HG03575 (cell line): Measurements from ENCODE around the gene EPN2.
"Not testable (repeated sequence)": the region's sequence is repeated elsewhere in the genome, so short reads cannot be mapped to it uniquely, and the experiment has no call there.

Source experiments
- ATAC-seq: cut with Tn5 transposase; IDR thresholded peaks from one replicate; pipeline ENCODE4 v1.9.1; 2021; ENCODE audit not compliant: unreplicated experiment, insufficient number of reproducible peaks, low FRiP score; ENCODE audit errors: extremely low read depth

EPN2 gene

DNA sequence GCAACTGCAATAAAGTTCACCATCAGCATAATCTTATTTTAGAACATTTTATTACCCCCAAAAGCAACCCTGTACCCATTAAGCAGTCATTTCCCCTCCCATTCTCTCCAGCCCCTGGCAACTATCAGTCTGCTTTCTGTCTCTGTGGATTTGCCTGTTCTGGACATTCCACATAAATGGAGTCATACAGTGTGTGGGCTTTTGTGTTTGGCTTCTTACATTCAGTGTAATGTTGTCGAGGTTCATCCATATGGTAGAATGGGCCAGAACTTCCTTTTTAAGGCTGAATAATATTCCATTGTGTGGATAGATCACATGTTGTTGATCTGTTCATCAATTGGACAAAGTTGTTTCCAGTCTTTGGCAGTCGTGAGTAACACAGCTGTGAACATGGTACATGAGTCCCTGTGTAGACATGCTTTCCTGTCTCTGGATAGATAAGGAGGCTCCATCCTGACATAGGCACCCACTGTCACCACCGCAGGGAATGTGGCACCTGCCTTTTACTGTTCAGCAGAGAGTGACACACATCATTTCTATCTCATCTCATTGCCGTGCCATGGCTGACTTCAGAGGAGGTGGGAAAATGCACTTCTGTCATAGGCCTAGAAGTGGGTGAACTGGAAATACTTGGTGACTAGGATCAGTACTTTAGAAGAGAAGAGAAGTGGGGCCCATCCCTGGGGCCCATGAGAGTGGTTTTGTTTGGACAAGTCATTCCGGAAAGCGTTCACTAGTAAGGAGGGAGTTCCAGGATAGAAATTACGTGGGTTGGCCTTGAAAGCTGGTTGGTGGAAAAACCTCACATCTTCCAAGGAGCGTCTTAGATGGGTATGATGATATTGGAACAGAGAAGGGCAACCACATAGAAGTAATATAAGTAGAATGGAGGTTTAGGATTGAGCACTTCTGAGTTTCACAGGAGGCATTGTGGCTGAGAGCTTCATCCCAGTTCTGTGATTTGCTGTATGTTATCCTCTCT lies 25.8 kb downstream of the EPN2 start:
- ATAC-seq = no peak

DNA sequence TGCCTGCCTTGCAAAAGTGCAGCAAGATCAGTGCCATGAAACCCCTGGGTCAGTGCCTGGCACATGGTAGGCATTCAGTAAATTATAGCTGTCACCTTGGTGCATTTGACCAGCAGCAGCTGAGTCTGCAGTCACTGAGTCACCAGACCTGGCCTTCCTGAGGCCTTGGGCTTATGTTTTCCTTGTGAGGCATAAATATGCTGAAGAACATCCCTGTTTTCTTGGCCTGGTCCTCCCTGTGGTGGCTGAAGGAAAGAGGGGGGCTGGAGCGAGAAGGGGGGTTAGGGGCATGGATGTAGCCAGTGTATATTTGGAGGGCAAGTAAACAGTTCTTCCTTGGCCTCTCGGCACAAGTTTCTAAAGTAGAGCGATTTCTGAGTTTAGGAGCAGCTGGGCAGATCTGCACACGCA lies 26.5 kb downstream of the EPN2 start:
- ATAC-seq = no peak

DNA sequence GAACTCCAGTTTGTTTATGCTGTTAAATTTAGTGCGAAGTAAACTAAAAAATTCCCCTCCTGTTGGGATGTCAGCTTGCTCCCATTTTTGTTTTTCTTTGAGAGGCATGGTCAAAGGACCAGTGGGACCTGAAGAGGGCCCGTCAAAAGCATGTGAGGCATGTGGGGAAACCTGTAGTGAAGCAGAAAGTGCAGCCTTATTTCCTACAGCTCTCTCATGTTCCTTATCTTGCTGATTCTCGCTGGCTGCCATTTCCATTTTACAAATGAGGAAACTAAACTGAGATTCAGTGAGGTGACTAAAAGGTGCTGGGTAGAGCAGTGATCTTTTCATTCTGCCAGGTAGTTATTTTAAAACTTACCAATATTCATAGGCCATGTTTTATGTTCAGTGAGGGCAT lies 27.1 kb downstream of the EPN2 start:
- ATAC-seq = no peak

DNA sequence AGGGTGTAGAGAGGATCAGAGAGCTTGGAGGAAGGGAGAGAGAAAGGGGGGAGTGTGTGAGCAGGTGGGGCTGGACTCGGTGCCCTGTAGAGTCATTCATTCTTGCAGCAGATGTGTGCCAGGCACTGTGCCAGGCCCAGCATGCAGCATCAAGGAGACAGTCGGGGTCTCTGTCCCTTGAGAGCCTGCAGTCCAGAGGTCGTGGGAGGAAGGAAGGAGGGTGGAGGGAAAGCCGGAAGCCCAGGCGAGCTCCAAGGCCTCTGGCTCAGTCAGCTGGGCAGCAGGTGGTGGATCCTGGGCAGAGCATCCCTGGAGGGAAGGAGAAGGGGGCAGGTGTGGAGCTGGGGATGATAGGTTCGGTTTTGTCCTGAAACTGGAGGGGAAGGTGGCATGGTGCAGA lies 27.5 kb downstream of the EPN2 start:
- no peak for ATAC-seq

DNA sequence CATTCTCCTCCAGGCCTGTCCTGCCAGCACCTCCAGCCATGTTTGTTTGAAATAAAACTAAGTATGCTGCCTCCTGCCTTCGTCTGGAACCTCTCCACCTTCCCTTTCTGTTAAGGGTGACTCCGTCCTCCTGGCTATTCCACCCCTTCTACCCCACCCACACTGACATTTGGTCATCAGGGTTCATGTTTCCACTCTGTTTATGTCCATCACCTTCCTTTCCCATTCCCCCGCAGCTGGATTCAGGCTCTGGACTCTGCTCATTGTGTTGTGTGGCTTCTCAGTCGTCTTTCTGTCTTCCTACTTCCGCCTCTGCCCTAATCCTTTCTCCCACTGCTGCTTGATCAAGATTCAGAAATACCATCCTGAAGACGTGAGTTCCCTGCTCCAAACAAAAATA lies 28.6 kb downstream of the EPN2 start:
- no peak for ATAC-seq

DNA sequence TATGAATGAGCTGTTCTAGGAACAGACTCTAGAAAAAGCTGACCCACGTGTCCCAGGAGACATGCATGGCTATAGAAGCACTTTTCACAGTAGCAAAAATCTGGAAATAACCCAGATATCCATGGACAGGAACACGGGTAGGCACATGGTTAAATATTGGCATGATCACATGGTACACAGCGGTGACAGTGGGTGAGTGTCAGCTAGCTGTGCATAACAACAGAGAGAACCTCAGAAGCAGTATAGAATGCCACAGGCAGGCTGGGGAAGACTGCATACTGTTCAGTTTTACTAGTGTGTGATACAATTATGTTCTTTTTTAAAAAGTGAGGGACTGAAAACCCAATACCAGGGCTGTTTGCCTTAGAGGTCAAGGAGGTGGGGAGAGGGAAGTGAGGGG lies 31.4 kb downstream of the EPN2 start:
- no peak for ATAC-seq

DNA sequence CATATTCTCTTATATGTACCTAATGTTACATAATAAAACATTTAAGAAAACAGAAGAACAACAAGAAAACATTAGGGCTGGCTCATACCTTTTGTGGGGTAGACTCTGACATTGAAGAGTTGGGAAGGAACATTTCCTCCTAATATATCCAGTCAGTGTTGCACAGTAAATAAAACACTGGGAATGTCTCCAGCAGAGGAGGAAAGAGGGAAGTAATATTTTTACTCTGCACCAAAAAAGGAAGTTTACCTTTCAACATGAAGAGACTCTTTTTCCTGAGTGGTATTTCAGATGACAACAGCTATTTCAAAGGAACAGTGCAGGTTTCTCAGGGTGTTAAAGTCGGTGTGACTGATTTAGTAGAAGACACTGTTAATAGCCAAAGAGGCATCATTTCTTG lies 31.9 kb downstream of the EPN2 start:
- no peak for ATAC-seq

DNA sequence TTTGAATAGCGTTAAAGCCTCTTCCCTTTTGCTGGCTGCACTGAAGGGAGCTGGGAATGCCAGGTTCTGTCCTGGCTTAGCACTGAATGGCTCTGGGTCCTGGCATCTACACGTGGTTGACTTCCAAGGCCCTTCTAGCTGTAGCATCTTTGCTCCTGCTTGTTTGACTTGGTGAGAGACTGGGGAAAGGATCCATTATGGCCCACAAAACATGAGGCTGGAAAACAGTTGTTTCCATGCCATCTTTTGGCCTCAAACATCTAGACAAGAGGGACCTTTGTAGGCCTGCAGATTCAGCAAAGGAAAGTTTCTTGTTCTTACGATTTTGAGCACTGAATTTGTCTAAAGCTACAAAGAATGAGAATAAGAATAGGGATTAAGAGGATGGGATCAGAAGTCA lies 32.5 kb downstream of the EPN2 start:
- ATAC-seq = no peak

DNA sequence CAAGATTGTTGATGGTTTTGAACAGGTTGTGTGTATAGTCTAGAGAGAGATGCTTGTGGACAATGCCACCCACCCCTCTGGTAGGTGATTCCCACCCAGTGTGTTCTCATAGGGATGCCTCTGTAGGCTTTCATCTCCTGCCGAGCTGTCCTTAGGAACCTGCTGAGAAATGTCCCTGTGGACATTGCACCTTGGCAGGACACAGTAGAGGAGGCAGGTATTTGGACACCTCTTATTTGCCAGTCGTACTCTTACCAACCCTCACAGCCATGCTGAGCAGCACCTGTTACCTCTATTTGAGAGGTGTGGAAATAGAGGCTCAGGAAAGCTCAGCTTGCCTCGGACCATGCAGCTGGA lies 33.2 kb downstream of the EPN2 start:
- ATAC-seq = no peak

DNA sequence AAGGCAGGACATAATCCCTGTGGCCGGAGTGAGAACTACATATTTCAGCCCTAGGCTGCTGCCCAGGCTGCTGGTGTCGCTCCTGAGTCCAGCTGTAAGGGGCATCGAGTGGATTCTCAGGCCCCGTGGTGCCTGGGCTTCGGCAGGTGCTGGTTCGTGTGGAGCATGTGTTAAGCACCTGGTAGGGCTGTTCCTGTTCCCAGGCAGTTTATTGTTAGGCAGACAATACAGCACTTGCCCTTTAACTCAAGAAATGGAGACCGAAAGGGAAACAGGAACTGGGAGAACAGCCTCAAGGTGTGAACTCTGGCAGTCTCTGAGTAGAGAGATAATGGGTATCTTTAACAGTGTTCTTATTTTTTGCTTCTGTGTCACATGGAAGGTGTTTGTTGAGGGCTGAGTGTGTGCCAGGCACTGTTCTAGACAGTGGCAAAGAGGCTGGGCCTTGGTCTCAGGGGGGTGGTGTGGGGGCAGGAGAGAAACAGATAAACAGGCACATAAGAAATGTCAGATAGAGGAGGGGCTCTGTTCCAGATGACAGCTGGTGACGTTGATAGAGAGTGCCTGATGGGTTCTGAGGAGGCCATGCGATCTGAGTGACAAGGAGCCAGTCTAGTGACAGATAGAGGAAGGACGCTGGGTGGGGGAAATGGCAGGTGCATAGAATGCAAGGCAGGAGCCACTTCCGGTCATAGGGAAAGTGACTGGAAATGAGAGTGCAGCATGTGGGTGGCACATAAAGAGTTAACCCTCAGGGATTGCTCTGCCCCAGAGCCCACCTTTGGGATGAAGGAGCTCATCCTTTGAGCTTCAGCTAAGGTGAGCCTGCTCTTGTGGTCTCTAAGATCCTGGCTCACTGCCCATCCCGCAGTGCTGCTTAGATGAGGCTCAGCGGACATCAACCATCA lies 33.8 kb downstream of the EPN2 start:
- ATAC-seq = no peak

DNA sequence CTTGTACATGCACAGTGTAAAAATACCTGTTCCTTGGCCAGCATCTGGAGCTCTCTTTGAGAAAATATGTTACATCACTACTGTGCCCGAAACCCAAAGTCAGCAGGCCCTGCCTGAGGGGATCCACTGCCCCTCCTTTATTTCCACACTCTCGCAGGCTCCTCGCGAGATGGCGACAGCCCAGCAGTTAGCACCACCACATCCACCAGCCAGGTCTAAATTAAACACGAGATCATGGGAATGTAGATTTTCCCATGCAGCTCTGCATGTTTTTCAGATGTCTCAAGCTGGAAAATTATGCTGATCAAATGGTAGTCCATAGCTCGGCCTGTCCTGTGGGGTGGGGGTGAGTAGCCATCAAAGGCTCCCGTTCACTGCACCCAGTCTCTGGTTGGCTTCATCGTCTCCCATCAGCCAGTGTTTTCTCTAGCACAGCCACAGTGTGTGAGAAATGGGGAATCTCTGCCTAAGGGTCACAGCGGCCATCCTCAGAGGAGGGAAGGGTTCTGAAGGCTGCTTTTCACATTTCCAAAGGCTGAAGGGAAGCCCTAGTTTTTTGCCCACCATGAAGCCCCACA lies 34.7 kb downstream of the EPN2 start:
- ATAC-seq = no peak

DNA sequence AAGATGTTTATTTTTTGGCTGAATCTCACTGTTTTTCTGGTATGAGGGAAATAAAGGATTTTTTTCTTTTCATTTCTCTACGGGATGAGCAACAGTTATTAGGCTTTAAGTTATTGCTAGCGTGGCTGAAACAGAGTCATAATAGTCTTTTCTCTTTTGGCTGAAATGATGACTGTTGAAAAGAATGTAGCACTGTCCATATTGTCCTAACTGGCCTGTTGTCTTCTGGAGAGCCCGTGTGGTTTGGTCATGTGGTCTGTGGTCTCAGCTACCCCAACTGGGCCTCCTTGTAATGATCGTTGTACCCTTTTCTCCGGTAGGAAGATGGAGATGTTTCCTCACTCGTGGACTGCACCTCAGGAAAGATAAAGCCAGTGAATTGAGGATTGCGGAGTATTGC lies 36.6 kb downstream of the EPN2 start:
- ATAC-seq = no peak

DNA sequence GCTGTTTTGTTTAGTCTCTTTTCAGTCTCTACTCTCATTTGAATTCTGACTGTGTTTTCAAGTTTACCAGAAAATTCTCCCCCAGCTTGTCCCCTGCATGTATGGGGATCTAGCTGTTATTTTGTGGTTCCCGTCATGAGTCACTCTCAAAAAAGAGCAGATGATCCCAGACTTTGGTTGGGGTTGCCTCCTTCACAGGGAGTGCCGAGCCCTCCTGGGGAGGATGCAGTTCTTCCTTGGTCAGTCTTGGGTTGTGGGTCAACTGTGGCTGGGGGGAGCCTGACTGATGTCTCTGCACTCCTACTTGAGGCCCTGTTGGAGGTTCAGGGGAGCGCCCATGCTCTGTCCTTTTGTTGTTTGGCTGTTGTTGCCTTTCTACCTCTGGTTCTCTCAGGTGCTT lies 37.7 kb downstream of the EPN2 start:
- ATAC-seq = no peak

DNA sequence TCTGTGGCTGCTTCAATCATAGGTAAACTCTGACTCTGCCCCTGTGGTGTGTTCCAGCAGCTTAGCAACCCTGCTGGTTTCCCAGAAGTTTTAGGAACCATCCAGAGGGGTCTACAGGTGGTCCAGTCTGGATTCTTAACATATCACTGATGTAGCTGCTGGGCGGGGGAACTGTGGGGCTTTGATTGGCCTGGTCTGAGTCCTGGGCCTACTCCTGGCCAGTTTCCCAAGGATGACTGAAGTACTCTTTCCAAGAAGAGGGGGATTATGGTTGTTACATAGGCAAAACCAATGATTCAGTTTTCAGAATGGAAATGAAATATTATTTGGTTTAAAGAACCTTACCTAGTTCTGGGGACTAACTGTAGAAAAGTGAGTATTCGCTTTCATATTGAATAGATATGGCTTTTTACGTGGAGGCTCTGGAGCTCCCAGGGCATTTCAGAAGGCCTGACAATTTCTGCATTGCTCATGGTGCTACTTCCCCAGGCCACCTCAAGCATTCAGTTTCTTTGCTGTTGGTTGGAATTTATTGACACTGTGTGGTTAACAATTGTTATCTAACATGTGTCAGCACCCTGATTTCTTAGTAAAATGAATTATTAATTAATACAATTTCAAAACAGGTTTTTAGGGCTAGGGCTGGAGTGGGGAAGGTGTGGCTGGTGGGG lies 38.4 kb downstream of the EPN2 start:
- ATAC-seq = no peak

DNA sequence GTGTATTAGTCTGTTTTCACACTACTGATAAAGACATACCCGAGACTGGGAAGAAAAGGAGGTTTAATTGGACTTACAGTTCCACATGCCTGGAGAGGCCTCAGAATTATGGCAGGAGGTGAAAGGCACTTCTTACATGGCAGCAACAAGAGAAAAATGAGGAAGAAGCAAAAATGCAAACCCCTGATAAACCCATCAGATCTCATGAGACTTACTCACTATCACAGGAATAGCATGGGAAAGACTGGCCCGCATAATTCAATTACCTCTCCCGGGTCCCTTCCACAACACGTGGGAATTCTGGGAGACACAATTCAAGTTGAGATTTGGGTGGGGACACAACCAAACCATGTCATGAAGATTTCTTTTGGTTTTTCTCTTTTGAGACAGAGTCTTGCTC lies 41.1 kb downstream of the EPN2 start:
- ATAC-seq = not testable (repeated sequence)

DNA sequence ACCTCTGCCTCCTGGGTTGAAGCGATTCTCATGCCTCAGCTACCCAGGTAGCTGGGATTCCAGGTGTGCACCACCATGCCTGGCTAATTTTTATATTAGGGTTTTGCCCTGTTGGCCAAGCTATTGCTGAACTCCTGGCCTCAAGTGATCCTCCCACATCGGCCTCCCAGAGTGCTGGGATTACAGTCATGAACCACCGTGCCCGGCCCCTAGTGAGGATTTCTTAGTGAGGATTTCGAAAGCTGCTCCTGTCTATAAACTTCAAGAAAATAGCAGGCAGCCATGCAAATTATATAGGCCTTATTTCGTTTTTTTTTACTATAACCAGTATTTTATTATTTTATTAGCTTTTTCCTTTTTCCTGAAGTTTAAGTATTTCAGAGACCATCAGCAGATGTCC lies 41.6 kb downstream of the EPN2 start:
- ATAC-seq = no peak

DNA sequence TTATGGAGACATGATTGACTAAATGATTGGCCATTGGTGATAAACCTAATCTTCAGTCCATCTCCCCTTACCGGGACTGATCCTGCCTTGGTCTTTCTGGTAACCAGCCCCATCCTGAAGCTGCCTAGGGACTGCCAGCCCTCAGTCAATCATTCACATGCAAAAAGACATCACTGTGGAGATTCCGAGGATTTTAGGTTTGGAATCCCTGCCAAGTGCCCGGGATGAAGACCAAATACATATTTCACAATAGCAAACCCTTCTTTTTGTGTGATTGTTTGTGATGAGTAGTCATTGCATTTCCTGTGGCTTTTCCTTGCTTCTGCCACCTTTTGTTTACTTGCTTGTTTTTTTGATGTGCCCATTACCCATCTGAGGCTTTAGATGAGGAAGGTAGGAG lies 44.0 kb downstream of the EPN2 start:
- ATAC-seq = no peak

DNA sequence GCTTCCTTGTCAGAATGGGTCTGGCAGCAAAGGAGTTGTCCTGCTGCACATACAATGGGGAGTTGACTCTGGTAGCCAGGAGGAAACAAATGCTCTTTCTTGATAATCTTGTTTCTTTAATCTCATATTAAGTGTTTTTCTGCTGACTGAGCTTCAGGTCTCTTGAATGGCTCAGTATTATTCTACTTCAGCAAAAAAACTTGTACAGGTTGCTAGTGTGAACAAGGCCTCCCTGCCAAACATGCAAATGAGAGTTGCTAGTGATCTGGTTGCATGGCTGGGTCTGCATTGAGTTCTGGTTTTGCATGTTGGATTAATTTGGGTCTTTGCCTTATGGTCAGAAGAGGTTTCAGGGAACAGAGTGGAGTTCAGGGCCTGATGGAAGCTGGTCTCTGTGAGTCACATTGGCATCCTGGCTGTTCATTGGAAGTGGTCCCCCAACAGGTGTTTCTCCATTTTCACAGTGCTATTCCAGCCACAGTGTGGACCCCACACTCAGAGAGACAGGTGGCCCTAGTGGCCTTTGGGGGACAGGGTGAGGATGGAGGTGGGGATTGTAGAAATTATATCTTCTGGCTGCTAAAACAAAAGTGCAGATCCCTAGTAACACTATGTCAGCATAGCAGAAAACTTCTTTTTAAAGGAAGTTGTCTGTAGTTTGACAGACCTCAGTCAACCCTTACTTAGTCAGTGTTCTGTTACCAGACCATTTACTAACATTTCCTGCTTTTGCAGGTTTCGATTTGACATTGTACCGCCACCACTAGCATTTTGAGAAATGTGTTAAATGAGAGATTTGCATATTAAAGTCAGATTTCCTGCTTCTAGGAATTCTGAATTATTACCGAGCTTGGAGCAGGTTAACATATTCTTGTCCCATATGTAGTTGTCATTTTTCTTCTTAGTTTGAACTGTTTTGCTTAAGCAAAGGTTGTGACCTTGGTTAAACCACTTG lies 47.1 kb downstream of the EPN2 start:
- ATAC-seq = no peak
